NAMALWA (cell line): ENCODE data around the gene RFX3.
"Not testable (repeated sequence)": the region's sequence is repeated elsewhere in the genome, so short reads cannot be mapped to it uniquely, and the experiment has no call there.

Experiments
- DNase-seq: peaks from one replicate; pipeline ENCODE4 v3.0.0-alpha.2; 2015; ENCODE audit warnings: low spot score

RFX3 gene

GRCh38 chr9:3346549-3346948 is 179.3 kb downstream of the RFX3 start:
- DNase-seq = no peak

- no peak for DNase-seq
Observed at GRCh38 chr9:3343671-3344070, 182.1 kb downstream of the RFX3 start.

- DNase-seq = no peak
Observed at GRCh38 chr9:3342159-3342777, 183.5 kb downstream of the RFX3 start.

GRCh38 chr9:3337515-3338225 is 188.1 kb downstream of the RFX3 start:
- DNase-seq = no peak

- DNase-seq = no peak
Observed at GRCh38 chr9:3336951-3337350, 188.8 kb downstream of the RFX3 start.

GRCh38 chr9:3332802-3333201 is 193.0 kb downstream of the RFX3 start:
- no peak for DNase-seq

GRCh38 chr9:3331801-3332200 is 194.0 kb downstream of the RFX3 start:
- peak; percentile 16 for DNase-seq

- DNase-seq = no peak
Observed at GRCh38 chr9:3330792-3331420, 194.9 kb downstream of the RFX3 start.

GRCh38 chr9:3329361-3329760 is 196.4 kb downstream of the RFX3 start:
- no peak for DNase-seq

GRCh38 chr9:3323714-3324113 is 202.1 kb downstream of the RFX3 start:
- DNase-seq = no peak

- no peak for DNase-seq
Observed at GRCh38 chr9:3321186-3321585, 204.6 kb downstream of the RFX3 start.

GRCh38 chr9:3312595-3312994 is 213.2 kb downstream of the RFX3 start:
- not testable (repeated sequence) for DNase-seq

GRCh38 chr9:3308609-3309008 is 217.2 kb downstream of the RFX3 start:
- DNase-seq = no peak

GRCh38 chr9:3304388-3304787 is 221.4 kb downstream of the RFX3 start:
- not testable (repeated sequence) for DNase-seq

GRCh38 chr9:3299872-3300271 is 225.9 kb downstream of the RFX3 start:
- peak; percentile 73 for DNase-seq

- no peak for DNase-seq
Observed at GRCh38 chr9:3296536-3296935, 229.3 kb downstream of the RFX3 start.

GRCh38 chr9:3292311-3292710 is 233.5 kb downstream of the RFX3 start:
- no peak for DNase-seq

- DNase-seq = no peak
Observed at GRCh38 chr9:3290231-3290840, 235.5 kb downstream of the RFX3 start.

- DNase-seq = no peak
Observed at GRCh38 chr9:3288686-3289085, 237.1 kb downstream of the RFX3 start.

GRCh38 chr9:3285365-3286161 is 240.2 kb downstream of the RFX3 start:
- no peak for DNase-seq

GRCh38 chr9:3282365-3282764 is 243.4 kb downstream of the RFX3 start:
- no peak for DNase-seq

- DNase-seq = no peak
Observed at GRCh38 chr9:3281399-3281798, 244.4 kb downstream of the RFX3 start.
